CD4-positive, alpha-beta memory T cell (primary cell): ENCODE measurements around the gene SIGLECL1. TPM values are rescaled to one million over a fixed set of nuclear protein-coding genes. Genes with fewer than 3 reads are reported as not detected.

Source experiments
- CTCF ChIA-PET: fragments of 350-600 bp; sonication (Branson Sonifier 250); formaldehyde crosslinking; loops from one replicate; lab custom pipeline; 2021; ENCODE audit warnings: inconsistent platforms; ENCODE audit not compliant: partially characterized antibody; lab: Charles Lee
- POLR2A ChIA-PET: fragments of 350-600 bp; sonication (Branson Sonifier 250); formaldehyde crosslinking; loops from one replicate; lab custom pipeline; 2021; ENCODE audit not compliant: partially characterized antibody; lab: Charles Lee
- DNase-seq, 5 donors: peaks; one replicate each; pipeline versions ENCODE4 v3.0.0 to v3.0.0-alpha.2; 2020 to 2022; ENCODE audit warnings: mixed read lengths in 1 of 5
- H3K27ac ChIP-seq: one replicate; pipeline ENCODE4 v1.7.0; 2013; ENCODE audit warnings: low read depth, low read length
- H3K27me3 ChIP-seq: 2 replicates; pipeline ENCODE4 v1.7.0; 2013; ENCODE audit warnings: mild to moderate bottlenecking, low read length, moderate library complexity; ENCODE audit not compliant: insufficient read depth
- H3K36me3 ChIP-seq: 2 replicates; pipeline ENCODE4 v1.7.0; 2013; ENCODE audit warnings: mild to moderate bottlenecking, low read length, moderate library complexity; ENCODE audit not compliant: insufficient read depth
- H3K4me1 ChIP-seq: 2 replicates; pipeline ENCODE4 v1.7.0; 2013; ENCODE audit warnings: mild to moderate bottlenecking, low read length, moderate library complexity; ENCODE audit not compliant: insufficient read depth
- H3K4me3 ChIP-seq, 2 donors: one replicate each; pipeline ENCODE4 v1.7.0; 2013; ENCODE audit warnings: low read length in 2 of 2, mild to moderate bottlenecking in 1 of 2
- H3K9me3 ChIP-seq, 2 donors: one replicate each; pipeline ENCODE4 v1.7.0; 2013; ENCODE audit warnings: low read length in 2 of 2, control low read depth in 1 of 2; ENCODE audit not compliant: control insufficient read depth in 1 of 2
- H3K27ac Mint-ChIP-seq, 7 donors: one replicate each; pipeline ENCODE4 v1.8.0; 2020 to 2021; ENCODE audit warnings: mixed read lengths in 7 of 7, mild to moderate bottlenecking in 6 of 7, inconsistent platforms in 3 of 7, moderate library complexity in 3 of 7
- H3K27me3 Mint-ChIP-seq, 2 donors: one replicate each; pipeline ENCODE4 v1.8.0; 2020 to 2021; ENCODE audit warnings: mixed read lengths in 2 of 2
- H3K36me3 Mint-ChIP-seq, 2 donors: one replicate each; pipeline ENCODE4 v1.8.0; 2020 to 2021; ENCODE audit warnings: mixed read lengths in 2 of 2, inconsistent platforms in 1 of 2, mild to moderate bottlenecking in 1 of 2
- H3K4me1 Mint-ChIP-seq, 4 donors: one replicate each; pipeline ENCODE4 v1.8.0; 2020 to 2021; ENCODE audit warnings: mixed read lengths in 4 of 4, mild to moderate bottlenecking in 1 of 4
- H3K4me3 Mint-ChIP-seq, 8 donors: one replicate each; pipeline ENCODE4 v1.8.0; 2020 to 2021; ENCODE audit warnings: mixed read lengths in 8 of 8, mild to moderate bottlenecking in 7 of 8, moderate library complexity in 6 of 8, inconsistent platforms in 3 of 8
- H3K9me3 Mint-ChIP-seq, 8 donors: one replicate each; pipeline ENCODE4 v1.8.0; 2020 to 2021; ENCODE audit warnings: mixed read lengths in 8 of 8, mild to moderate bottlenecking in 5 of 8, inconsistent platforms in 3 of 8, moderate library complexity in 1 of 8
- intact Hi-C: fragments of 100-400 bp; cut with micrococcal nuclease; formaldehyde crosslinking; loops from one replicate; pipeline ENCODE4 v1.15.1; 2023
- polyA plus RNA-seq, 2 donors: library from polyadenylated mRNA; unstranded; fragments of 300-500 nt; fragmentation: Illumina TruSeq; gene quantifications; one replicate each; pipeline ENCODE4 v1.2.3, GENCODE V29; 2021
- total RNA-seq, 2 experiments: library from RNA; stranded (reverse); gene quantifications; one replicate each; pipeline ENCODE4 v1.2.3, GENCODE V29; 2021

The SIGLECL1 gene
- total and polyA plus RNA-seq, 4 experiments from 2014 or later = not detected

DNA sequence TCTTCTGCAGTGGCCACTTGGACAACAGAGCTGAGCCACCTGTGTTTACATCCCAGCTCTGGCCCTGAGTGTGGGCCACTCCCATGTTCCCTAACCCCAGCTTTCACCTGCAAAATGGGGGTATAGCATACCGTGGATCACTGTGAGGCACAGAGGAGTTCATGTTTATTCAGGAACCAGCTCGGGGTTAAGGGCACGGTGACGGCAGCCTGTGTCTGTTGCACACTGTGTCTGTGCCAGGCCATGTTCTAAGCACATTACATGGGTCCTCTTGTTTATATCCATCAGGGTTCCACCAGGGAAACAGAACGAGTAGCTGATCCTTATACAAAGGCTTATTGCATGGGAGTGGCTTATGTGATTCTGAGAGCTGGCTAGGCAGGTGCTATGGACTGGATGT lies 46.5 kb downstream of the SIGLECL1 start:
- no peaks in the 10 kb centered on the region for H3K36me3 Mint-ChIP-seq
- no peak overlapping the region for H3K4me3 Mint-ChIP-seq
- peaks cover 13% of the 10 kb centered on the region in 2 donors for H3K27me3 Mint-ChIP-seq
- Histone ChIP-seq H3K9me3 (no peaks in the 10 kb centered on the region), H3K27me3 (no peaks in the 10 kb centered on the region), H3K4me1 (no peaks in the 10 kb centered on the region), H3K27ac (no peak overlapping the region), H3K4me3 (no peak overlapping the region), H3K36me3 (no peaks in the 10 kb centered on the region)
- no peak overlapping the region for H3K27ac Mint-ChIP-seq
- CTCF ChIA-PET = no interaction called here
- no peaks in the 10 kb centered on the region for H3K4me1 Mint-ChIP-seq
- H3K9me3 Mint-ChIP-seq = peaks cover 0 to 12% (median 3%) of the 10 kb centered on the region in 8 donors
- intact Hi-C loops = no loop called here
- no peak for DNase-seq
- POLR2A ChIA-PET = no interaction called here

- H3K36me3 Mint-ChIP-seq = peaks cover 0 to 5% of the 10 kb centered on the region in 2 donors
- H3K27ac ChIP-seq = no peak overlapping the region
- no peaks in the 10 kb centered on the region for H3K4me1 Mint-ChIP-seq
- no peaks in the 10 kb centered on the region for H3K9me3 ChIP-seq
- POLR2A ChIA-PET = no interaction called here
- no peak for DNase-seq
- no peak overlapping the region for H3K4me3 ChIP-seq
- peaks cover 13% of the 10 kb centered on the region in 2 donors for H3K27me3 Mint-ChIP-seq
- CTCF ChIA-PET = no interaction called here
- no peak overlapping the region for H3K4me3 Mint-ChIP-seq
- H3K9me3 Mint-ChIP-seq = peaks cover 0 to 46% (median 23%) of the 10 kb centered on the region in 8 donors
- no peaks in the 10 kb centered on the region for H3K36me3 ChIP-seq
- intact Hi-C loops = no loop called here
- H3K4me1 ChIP-seq = no peaks in the 10 kb centered on the region
- no peaks in the 10 kb centered on the region for H3K27me3 ChIP-seq
- no peak overlapping the region for H3K27ac Mint-ChIP-seq
Observed at GRCh38 chr19:51301266-51301665, 50.4 kb downstream of the SIGLECL1 start.

DNA sequence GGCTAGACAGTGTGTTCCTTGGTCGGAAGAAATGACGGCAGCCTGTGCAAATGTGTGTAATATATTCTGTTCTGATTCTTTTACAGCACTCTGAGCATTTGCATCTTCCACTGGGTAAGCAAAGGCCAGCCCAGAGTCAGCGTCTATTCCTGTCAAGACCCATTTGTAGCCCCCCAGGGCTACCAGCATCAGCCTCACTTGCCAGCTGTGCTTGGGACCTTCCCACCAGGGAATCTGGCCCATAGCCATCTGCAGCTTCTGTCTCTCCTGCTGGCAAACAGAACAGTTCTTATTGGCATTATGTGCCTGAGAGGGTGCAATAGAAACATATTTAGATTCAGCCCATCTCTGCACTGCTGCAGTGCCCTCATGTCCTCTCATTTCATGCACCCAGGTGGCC lies 54.6 kb downstream of the SIGLECL1 start:
- no peak for DNase-seq

GRCh38 chr19:51311351-51312257 lies 60.7 kb downstream of the SIGLECL1 start, which contains the start of gene IGLON5:
TSS of gene IGLON5 (plus strand) at chr19:51311644. CDS start at chr19:51311848, 204 bp downstream.
- Mint-ChIP-seq H3K4me3 (no peak within 1 kb of the TSS), H3K9me3 (peaks cover under 1 to 32% (median 20%) of the 10 kb centered on the region in 8 donors), H3K4me1 (peaks cover 4 to 13% (median 4%) of the 10 kb centered on the region in 4 donors), H3K27me3 (peaks cover 37 to 42% of the 10 kb centered on the region in 2 donors), H3K27ac (no peak within 1 kb of the TSS), H3K36me3 (peaks cover 0 to 9% of the 10 kb centered on the region in 2 donors)
- Histone ChIP-seq H3K27ac (no peak within 1 kb of the TSS), H3K9me3 (peaks cover 0 to 3% of the 10 kb centered on the region in 2 donors), H3K36me3 (no peaks in the 10 kb centered on the region), H3K4me1 (no peaks in the 10 kb centered on the region), H3K4me3 (no peak within 1 kb of the TSS), H3K27me3 (no peaks in the 10 kb centered on the region)
- intact Hi-C loops = no loop called here
- ChIA-PET POLR2A (no interaction called here), CTCF (no interaction called here)
- DNase-seq = no peak

More for the DNA sequence above, 54.6 kb downstream of the SIGLECL1 start:
- Mint-ChIP-seq H3K4me1 (peaks cover 0 to 8% (median 0%) of the 10 kb centered on the region in 4 donors), H3K27me3 (peaks cover 34 to 36% of the 10 kb centered on the region in 2 donors), H3K27ac (no peak overlapping the region), H3K4me3 (no peak overlapping the region), H3K9me3 (peaks cover 3 to 72% (median 46%) of the 10 kb centered on the region in 8 donors), H3K36me3 (peaks cover 0 to 14% of the 10 kb centered on the region in 2 donors)
- Histone ChIP-seq H3K36me3 (no peaks in the 10 kb centered on the region), H3K27me3 (no peaks in the 10 kb centered on the region), H3K27ac (no peak overlapping the region), H3K9me3 (peaks cover 0 to 6% of the 10 kb centered on the region in 2 donors), H3K4me1 (no peaks in the 10 kb centered on the region), H3K4me3 (no peak overlapping the region)
- intact Hi-C loops = no loop called here
- ChIA-PET CTCF (no interaction called here), POLR2A (no interaction called here)

GRCh38 chr19:51316688-51317087 lies 65.8 kb downstream of the SIGLECL1 start:
- H3K27me3 Mint-ChIP-seq = peaks cover 19 to 27% of the 10 kb centered on the region in 2 donors
- intact Hi-C loops = no loop called here
- H3K4me3 Mint-ChIP-seq = no peak overlapping the region
- Histone ChIP-seq H3K27me3 (no peaks in the 10 kb centered on the region), H3K36me3 (no peaks in the 10 kb centered on the region), H3K4me1 (no peaks in the 10 kb centered on the region), H3K4me3 (no peak overlapping the region), H3K27ac (no peak overlapping the region), H3K9me3 (no peaks in the 10 kb centered on the region)
- CTCF ChIA-PET = no interaction called here
- H3K27ac Mint-ChIP-seq = no peak overlapping the region
- H3K36me3 Mint-ChIP-seq = no peaks in the 10 kb centered on the region
- DNase-seq = no peak
- peaks cover 0 to 10% (median 0%) of the 10 kb centered on the region in 8 donors for H3K9me3 Mint-ChIP-seq
- POLR2A ChIA-PET = no interaction called here
- peaks cover 4% of the 10 kb centered on the region in 4 donors for H3K4me1 Mint-ChIP-seq

DNA sequence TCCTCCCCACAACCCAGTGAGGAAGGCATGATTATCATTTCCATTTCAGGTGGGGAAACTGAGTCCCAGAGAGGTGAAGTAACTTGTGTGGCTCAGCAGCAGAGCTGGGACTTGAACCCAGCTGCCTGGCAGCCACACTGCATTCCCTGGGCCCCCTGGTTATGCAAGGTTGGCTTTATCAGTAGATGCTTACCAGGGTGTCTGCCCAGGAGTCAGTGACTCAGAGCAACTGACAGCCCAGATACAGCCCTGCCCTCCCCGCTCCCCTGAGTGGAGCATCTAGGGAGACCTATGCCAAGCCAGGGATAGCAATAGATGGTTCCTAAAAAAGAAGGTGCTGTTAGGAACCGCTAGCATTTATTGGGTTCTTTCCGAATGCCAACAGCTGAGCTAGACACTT lies 66.5 kb downstream of the SIGLECL1 start:
- no peak for DNase-seq
- H3K27me3 ChIP-seq = no peaks in the 10 kb centered on the region
- ChIA-PET CTCF (no interaction called here), POLR2A (no interaction called here)
- Mint-ChIP-seq H3K27me3 (peaks cover 17 to 24% of the 10 kb centered on the region in 2 donors), H3K4me1 (peaks cover 2 to 4% (median 4%) of the 10 kb centered on the region in 4 donors), H3K27ac (no peak overlapping the region), H3K4me3 (no peak overlapping the region), H3K36me3 (no peaks in the 10 kb centered on the region), H3K9me3 (peaks cover 0 to 10% (median 0%) of the 10 kb centered on the region in 8 donors)
- intact Hi-C loops = no loop called here
- H3K4me1 ChIP-seq = no peaks in the 10 kb centered on the region
- no peaks in the 10 kb centered on the region for H3K9me3 ChIP-seq
- no peaks in the 10 kb centered on the region for H3K36me3 ChIP-seq
- H3K4me3 ChIP-seq = no peak overlapping the region
- H3K27ac ChIP-seq = no peak overlapping the region

- no peaks in the 10 kb centered on the region for H3K36me3 Mint-ChIP-seq
- H3K4me1 Mint-ChIP-seq = peaks cover 0 to 4% (median 4%) of the 10 kb centered on the region in 4 donors
- no peak overlapping the region for H3K4me3 Mint-ChIP-seq
- DNase-seq = no peak
- no peaks in the 10 kb centered on the region for H3K9me3 ChIP-seq
- no peak overlapping the region for H3K4me3 ChIP-seq
- H3K4me1 ChIP-seq = no peaks in the 10 kb centered on the region
- CTCF ChIA-PET = no interaction called here
- H3K36me3 ChIP-seq = no peaks in the 10 kb centered on the region
- intact Hi-C loops = no loop called here
- POLR2A ChIA-PET = no interaction called here
- no peaks in the 10 kb centered on the region for H3K27me3 ChIP-seq
- peaks cover 21 to 23% of the 10 kb centered on the region in 2 donors for H3K27me3 Mint-ChIP-seq
- H3K27ac Mint-ChIP-seq = no peak overlapping the region
- H3K9me3 Mint-ChIP-seq = peaks cover 0 to 10% (median 0%) of the 10 kb centered on the region in 8 donors
- no peak overlapping the region for H3K27ac ChIP-seq
Observed at GRCh38 chr19:51317968-51318367, 67.1 kb downstream of the SIGLECL1 start.
